ENCODE data around the gene GPR78.
A peak's percentile ranks its signal among the peaks of the same experiment; 100 is the strongest.

Gene GPR78

GRCh38 chr4:8594097-8595038 lies 14.2 kb downstream of the GPR78 start:
- peak; percentile 68 for DNase-seq (ENCODE audit: low read depth)
- TF ChIP-seq, protein P1, sequence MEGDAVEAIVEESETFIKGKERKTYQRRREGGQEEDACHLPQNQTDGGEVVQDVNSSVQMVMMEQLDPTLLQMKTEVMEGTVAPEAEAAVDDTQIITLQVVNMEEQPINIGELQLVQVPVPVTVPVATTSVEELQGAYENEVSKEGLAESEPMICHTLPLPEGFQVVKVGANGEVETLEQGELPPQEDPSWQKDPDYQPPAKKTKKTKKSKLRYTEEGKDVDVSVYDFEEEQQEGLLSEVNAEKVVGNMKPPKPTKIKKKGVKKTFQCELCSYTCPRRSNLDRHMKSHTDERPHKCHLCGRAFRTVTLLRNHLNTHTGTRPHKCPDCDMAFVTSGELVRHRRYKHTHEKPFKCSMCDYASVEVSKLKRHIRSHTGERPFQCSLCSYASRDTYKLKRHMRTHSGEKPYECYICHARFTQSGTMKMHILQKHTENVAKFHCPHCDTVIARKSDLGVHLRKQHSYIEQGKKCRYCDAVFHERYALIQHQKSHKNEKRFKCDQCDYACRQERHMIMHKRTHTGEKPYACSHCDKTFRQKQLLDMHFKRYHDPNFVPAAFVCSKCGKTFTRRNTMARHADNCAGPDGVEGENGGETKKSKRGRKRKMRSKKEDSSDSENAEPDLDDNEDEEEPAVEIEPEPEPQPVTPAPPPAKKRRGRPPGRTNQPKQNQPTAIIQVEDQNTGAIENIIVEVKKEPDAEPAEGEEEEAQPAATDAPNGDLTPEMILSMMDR (IDR thresholded peaks at IDR 0.05; ENCODE audit: insufficient read depth, low read depth, low read length, missing control alignments), result peak; percentile 55
- H3K4me3 ChIP-seq (ENCODE audit: low read depth, low read length), result no peak overlapping the region

GRCh38 chr4:8595237-8596087 lies 15.3 kb downstream of the GPR78 start:
- TF ChIP-seq, protein P1 (IDR thresholded peaks at IDR 0.05; ENCODE audit: insufficient read depth, low read depth, low read length, missing control alignments), result no peak
- no peak overlapping the region for H3K4me3 ChIP-seq (ENCODE audit: low read depth, low read length)
- no peak for DNase-seq (ENCODE audit: low read depth)

DNA sequence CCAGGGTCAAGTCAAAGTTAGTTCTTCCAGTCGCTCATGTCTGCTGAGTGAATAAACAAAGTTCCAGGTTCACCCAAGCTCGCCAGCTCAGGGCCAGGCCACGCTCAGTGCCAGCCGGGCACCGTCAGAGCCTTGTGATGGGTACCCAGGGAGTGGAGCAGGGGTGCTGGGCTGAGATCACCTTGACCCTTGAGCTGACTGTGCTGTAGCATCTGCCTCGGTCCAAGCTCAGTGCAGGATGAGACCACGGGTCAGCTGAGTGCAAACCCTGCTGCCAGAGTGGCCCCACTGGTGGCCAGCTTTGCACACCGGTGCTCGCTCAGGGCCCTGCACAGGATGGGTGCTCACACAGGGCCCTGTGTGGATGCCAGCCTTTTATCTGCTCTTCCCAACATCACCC lies 16.7 kb downstream of the GPR78 start:
- TF ChIP-seq, protein P1 (IDR thresholded peaks at IDR 0.05; ENCODE audit: insufficient read depth, low read depth, low read length, missing control alignments), result no peak
- DNase-seq (ENCODE audit: low read depth), result no peak
- H3K4me3 ChIP-seq (ENCODE audit: low read depth, low read length), result no peak overlapping the region

- no peak overlapping the region for H3K4me3 ChIP-seq (ENCODE audit: low read depth, low read length)
- TF ChIP-seq, protein P1 (IDR thresholded peaks at IDR 0.05; ENCODE audit: insufficient read depth, low read depth, low read length, missing control alignments), result no peak
- no peak for DNase-seq (ENCODE audit: low read depth)
Measured at GRCh38 chr4:8597319-8597718, 17.1 kb downstream of the GPR78 start.

DNA sequence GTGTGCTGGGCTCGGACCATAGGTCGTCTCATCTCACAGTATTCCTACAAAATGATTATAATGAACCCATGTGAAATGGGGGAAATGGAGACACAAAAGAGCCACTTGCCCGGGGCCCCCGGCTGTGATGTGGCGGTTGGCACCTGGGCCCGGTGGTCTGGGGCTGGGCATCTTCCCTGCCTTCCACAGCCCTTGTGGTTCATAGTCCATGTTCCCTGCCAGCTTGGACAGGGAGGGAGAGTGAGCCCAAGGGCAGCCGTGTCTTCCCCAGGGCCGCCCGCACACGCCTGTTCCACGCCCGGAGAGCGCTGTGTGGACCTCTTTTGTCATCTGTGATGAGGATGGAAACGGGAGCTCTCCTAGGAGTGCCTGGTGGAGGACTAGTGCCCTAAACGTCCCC lies 17.6 kb downstream of the GPR78 start:
- DNase-seq (ENCODE audit: low read depth), result no peak
- H3K4me3 ChIP-seq (ENCODE audit: low read depth, low read length), result no peak overlapping the region
- TF ChIP-seq, protein P1 (IDR thresholded peaks at IDR 0.05; ENCODE audit: insufficient read depth, low read depth, low read length, missing control alignments), result no peak

- DNase-seq (ENCODE audit: low read depth), result no peak
- no peak overlapping the region for H3K4me3 ChIP-seq (ENCODE audit: low read depth, low read length)
- TF ChIP-seq, protein P1 (IDR thresholded peaks at IDR 0.05; ENCODE audit: insufficient read depth, low read depth, low read length, missing control alignments), result no peak
Measured at GRCh38 chr4:8598391-8599090, 18.3 kb downstream of the GPR78 start.
